CD4-positive, alpha-beta T cell treated with Interferon gamma for 1 hour (primary cell): ENCODE data around the gene RERE.
A peak's percentile ranks its signal among the peaks of the same experiment; 100 is the strongest.
"Not testable (repeated sequence)": the region's sequence is repeated elsewhere in the genome, so short reads cannot be mapped to it uniquely, and the experiment has no call there.

Experiments
- DNase-seq: peaks from one replicate; pipeline ENCODE4 v3.0.0-alpha.2; 2020

Gene RERE

DNA sequence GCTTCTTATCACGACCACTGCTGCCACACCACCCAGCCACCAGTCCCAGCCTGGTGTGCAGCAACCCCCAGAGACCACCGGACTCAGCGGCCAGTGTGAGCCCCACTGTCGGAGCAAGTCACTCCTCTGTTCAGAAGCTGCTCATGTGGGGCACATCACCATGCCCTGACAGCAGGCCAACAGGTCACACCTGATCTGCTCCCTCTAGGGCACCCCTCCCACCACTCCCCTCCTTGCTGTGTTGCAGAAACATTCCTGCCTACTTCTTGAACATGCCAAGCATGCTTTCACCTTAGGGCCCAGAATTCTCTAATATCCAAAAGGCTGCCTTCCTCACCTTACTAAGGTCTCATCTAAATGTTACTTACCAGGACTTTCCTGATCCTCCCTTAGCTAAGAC, 353.1 kb downstream of the RERE start:
- no peak for DNase-seq

DNA sequence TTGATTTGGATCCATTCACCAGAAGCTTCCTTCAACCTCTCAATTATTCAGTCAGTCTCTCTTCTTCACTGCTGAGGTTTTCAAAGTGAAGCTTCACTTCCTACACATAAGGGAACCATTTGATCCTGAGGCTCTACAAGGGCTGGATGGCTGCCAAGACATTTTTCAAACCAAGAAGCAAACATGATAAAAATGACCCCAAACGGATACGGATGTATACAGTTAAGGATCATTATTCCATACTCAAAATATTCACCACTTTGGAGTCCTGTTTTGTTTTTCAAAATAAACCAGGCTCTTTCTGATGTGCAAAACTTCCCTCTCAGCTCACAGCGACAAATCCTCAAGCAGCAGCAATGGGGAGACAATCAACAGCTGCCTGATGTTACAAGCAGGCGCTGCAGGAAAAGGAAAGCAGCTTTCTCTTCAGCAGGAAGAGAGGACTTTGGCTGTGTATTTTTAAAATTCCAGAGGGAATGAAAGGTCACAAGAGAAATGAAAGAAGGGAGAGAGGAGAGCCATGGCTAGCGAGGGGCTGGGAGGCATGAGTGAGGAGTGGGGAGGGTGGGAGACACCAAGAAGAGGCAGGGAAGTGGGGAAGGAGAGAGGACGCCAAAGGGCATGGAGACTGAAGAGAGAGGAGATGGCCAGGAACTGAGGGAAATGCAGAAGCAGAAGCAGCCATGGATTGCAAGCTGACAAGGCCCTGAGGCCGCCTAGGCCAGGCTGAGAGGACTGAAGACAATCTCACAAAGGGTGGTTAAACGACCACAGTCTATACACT, 354.1 kb downstream of the RERE start:
- no peak for DNase-seq

DNA sequence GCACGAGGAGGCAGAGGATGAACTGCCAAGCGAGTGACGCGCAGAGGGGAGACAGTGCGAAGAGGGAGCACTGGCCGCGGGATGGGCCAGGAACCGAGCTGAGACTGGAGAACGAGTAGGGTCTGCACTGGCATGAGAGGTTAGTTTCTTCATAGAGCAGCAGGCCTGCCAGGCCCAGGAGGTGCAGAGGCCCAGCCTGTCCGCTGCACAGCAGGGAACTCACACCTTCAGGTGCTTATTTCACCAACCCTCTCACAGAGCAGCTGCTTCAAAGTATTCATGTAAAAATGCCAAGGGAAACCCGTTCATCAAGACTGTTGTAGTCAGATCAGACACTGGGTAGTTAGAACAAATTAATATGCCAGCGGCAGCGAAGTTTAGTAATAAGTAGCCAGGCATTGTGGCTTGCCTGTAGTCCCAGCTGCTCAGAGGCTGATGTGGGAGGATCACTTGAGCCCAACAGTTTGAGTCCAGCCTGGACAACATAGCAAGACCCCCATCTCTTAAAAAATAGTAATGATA, 355.0 kb downstream of the RERE start:
- no peak for DNase-seq

DNA sequence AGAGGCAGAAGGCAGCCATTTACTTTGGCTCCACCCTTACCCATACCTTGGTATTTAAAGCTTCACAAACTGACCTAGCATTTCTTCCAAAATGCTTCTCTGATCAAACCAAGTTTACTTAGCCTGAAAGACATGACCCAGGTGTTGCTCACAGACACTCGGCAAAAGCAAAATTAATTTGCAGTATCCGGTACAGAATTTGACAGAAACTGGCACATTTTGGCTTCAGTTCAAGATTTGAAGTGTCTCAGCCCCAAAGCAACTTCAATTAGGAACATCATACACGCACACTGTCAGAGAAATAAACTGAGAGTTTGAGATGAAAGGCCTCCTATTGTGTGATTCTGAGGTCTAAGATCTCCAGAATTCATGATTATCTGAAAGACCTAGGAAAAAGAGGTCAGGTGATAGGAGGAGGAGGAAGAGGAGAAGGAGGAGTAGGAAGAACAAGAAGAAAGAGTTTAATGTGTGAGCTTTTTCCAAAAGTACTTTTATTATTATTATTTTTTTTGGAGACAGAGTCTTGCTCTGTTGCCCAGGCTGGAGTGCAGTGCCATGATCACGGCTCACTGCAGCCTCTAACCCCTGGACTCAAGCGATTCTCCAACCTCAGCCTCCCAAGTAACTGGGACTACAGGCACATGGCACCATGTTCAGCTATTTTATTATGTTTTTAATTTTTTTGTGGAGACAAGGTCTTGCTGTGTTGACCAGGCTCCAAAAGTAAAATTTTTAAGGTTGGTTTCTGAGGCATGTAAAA, 355.9 kb downstream of the RERE start:
- DNase-seq = no peak

DNA sequence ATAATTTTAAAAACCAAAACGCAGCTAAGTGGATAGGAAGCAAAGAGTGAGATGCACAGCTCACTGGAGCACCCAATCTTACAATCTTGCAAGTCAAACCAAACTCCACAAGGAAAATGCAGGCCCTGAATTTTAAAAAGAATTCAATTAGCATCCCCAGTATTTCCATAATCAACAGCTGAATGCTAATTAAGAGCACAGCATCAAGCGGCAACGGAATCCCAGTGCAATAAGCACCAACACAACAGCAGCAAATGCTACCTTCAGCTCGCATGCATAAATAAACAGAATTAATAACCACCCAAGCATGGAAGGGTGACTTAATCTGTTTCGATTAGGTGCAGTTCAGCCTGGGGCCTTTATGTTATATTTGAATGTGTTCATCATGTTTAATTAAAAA, 356.7 kb downstream of the RERE start:
- DNase-seq = no peak

DNA sequence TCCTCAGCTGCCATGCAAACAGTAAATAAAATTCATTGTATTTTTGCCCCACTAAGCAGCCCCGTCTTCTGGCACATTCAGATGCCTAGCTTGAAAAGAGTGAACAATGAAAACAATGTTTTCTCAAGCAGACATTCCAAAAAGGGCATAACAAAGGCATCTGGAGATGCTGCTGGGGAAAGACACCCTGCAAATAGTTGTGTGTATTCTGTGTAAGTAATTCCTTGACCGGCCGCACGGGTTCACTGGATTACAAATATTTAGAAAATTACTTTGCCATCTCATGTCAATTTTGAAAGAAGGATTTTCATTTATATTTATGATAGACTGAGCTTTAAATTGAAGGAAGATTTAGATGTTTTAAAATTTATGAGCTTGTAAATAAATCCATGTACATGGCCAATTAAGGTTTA, 357.3 kb downstream of the RERE start:
- DNase-seq = no peak

DNA sequence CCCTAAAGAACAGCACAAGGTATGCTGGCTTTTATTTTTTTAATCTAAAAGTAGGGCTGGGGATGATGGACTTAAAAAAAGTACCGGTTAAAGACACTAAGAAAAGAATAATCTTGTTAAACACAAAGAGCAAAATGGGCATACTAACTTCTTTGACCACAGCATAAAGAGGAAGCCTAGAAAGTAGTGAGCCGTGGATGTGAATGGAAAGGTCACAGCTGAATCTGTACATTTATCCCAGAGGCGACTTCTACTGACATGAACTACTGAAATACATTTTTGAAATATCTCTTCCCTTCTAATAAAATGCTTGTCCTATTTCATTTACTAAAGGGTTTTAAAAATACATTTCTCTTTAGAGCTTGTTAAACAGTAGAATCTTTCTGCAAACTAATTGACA, 358.8 kb downstream of the RERE start:
- no peak for DNase-seq

DNA sequence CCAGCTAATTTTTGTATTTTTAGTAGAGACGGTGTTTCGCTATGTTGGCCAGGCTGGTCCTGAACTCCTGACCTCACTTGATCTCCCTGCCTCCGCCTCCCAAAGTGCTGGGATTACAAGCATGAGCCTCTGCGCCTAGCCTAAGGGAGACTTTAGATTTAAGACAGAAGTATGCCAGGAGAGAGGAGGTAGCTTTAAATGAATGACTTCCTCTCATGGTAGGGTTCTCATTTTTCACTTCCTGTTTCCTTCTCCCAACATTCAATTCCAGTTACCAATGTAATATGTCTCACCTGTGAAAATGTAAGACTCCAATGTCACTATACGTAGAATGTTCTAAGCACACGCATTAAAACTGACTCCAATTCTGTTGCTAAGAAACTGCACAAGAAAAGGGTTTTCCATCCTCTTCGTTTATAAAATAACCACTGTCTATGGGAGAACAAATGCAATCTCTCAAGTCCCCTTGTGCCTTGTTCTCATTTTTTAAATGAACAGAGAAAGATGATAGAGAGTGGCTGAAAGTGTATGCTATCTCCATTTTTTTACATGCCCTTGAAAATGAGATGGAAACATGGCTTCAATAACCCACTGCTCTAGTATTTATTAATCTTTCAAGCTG, 359.6 kb downstream of the RERE start:
- no peak for DNase-seq

DNA sequence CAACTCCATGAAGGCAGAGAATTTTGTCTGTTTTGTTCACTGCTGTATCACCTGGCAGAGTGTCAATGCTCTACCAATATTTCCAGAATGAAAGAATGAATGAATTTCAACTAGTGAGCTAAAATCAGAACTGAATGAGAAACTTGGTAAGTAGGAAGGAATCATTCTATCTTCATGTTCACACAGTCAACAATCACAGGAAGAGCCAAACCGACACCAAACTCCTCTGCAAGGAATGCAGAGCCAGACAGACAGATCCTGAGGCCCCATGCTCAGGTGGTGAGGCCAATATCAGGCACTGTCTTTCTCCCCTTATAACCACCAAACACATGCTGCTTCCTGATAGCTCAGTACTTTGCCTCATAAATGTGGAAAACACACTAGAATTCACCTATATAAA, 360.4 kb downstream of the RERE start:
- DNase-seq = no peak

DNA sequence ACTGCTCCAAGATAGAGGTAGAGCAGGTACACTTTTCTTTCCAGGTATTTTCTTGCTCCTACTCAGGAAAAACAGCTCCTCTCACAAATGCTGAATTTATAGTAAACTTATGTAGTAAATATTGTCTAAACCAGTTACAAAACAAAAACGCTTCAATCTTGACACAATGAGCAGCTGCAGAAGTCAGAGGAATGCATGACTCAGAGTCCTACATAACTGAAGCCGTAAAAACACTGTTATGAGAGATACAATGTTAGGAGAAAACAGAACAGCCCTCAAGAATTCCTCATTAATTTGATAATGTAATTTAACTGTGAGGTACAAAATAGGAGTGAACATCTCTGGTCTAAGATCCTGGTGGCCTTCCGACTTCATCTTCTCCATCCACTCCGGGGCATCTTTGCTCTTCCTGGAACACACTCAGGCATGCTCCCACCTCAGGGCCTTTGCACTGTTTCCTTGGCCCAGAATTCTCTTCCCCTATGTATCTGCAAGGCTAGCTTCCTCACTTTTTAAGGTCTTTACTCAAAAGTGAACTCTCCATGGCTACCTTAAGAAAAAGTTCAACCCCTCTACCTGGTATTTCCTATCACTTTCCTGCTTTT, 361.0 kb downstream of the RERE start:
- DNase-seq = no peak

DNA sequence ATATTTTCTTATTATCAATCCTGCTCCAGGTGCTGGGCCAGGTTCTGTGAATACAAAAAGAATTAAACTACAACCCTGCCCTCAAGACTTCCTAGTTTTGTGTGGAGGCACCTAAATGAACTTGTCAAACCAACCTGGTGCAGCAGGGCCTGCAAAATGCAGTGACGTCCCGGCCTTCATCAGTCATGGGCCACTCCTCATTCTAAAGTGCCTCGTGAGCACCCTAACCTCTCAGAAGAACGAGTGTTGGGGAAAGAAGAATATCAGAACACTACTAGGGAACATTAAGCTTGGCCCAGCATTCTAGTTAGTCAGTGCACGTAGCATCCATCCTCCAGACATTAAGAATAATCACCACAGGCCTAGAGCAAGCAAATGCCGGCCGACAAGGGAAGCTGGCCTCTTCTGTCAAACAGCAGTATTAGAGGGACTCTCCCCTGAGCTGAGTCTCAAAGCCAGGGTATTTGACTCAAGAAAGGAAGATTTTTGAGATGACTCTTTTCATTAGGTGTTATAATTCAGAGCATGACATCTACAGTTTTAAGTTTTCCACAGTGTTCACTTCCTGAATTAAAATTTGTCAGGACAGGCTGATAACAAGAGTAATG, 361.6 kb downstream of the RERE start:
- no peak for DNase-seq

DNA sequence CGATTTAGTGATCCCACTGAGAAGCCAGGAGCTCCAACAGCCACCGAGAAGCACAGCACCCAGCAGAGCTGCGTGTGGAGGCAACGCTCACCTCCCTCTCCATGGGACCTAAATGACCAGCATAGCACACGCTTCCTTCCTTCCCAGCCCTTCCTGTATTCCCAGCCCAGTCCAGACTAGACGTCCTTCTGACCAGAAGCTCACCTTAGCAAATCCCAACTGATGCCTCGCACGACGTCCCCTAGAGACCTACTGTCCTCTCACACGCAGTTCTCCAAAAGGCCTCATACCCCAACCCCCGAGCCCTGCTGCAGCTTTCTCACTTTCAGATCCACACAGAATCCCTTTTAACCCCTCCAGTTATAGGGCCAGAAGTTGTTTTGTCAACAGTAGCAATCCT, 367.1 kb downstream of the RERE start:
- DNase-seq = no peak

DNA sequence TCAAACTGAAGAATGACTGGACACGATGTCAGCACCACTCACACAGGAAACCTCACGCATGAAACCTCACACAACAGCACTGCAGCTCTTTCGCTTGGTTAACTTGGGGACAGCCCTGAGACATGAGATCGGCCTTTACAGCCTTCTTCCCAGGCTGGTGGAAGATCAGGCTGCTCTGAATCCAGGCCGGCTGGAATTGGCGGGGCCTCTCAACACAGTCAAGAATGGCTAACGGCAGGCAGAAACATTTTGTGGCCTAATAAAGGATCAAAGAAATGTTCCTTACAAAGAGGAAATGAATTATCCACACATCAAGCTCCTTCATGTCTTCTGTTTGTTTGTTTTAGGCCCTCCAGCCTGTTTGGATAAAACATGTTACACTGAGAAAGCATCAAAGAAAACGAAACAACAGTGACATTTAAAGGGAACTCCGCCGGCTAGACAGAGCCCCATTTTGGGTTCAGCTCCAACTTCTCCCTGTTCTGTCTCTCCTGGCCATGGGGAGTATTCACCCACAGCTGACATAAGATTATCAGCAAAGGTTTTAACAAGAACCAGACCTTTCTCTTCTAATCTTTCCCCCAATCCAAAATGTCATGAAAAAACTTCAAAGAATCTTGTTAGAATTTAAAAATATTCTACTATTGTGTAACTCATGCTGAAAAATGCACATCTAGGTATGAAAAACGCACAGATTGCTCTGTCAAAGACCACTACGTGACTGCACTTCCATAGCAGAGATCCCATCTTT, 368.4 kb downstream of the RERE start:
- no peak for DNase-seq

DNA sequence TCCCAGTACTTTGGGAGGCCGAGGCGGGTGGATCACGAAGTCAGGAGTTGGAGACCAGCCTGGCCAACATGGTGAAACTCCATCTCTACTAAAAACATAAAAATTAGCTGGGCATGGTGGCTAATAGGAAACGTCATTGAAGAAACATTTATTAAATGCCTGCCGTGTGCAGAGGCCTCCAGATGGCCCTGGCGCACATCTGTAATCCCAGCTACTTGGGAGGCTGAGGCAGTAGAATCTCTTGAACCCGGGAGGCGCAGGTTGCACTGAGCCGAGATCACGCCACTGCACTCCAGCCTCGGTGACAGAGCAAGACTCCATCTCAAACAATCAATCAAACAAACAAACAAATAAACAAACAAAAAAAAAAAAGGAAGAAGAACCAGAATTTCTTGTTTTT, 368.9 kb downstream of the RERE start:
- not testable (repeated sequence) for DNase-seq

DNA sequence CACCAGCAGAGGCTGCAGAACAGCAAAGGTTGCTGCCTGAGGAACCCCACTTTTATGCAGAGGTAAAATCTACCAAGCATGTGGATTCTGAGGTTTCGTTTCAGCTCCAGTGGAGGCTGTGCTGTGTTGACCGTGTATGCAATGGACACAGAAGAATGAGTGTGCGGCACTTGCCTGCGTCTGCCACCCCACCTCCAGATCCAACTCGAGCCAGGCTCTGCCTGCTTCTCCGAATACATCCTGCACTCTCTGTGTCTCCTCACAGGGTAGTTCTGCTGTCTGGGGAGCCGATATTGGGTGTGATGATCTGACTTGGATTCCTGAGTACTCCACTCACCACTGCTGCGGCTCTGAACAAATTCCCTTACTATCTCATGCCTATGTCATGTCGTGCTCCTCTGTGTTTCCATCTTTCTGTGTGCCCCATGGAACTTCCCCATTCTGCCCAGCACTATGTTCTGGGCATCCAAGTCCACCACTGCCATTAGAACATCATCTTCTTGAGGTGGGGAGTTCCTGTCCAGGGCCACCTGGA, 369.8 kb downstream of the RERE start:
- DNase-seq = no peak

DNA sequence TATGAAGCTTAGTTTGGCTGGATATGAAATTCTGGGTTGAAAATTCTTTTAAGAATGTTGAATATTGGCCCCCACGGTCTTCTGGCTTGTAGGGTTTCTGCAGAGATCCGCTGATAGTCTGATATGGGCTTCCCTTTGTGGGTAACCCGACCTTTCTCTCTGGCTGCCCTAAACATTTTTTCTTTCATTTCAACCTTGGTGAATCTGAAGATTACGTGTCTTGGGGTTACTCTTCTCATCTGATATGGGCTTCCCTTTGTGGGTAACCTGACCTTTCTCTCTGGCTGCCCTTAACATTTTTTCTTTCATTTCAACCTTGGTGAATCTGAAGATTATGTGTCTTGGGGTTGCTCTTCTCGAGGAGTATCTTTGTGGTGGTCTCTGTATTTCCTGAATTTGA, 371.3 kb downstream of the RERE start:
- not testable (repeated sequence) for DNase-seq

DNA sequence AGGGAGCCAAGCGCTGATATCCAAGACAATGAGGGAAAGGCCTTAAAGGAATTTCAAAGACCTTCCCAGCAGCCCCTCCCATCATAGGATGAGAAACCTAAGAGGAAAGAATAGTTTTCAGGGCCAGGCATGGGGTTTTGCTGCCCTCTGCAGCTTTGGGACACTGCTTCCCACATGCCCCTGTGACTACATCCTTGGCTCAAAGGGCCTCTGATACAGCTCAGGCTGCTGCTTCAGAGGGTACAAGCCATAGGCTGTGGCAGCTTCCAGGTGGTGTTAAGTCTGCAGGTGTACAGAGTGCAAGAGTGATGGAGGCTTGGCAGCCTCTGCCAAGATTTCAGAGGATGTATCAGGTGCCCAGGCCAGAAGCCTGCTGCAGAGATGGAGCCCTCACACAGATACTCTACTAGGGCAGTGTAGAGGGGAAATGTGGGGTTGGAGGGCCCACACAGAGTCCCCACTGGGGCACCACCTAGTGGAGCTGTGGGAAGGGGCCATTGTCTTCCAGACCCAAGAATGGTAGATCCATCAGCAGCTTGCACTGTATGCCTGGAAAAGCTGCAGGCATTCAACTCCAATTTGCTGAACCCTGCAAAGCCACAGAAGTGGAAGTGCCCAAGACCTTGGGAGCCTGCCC, 373.8 kb downstream of the RERE start:
- no peak for DNase-seq

DNA sequence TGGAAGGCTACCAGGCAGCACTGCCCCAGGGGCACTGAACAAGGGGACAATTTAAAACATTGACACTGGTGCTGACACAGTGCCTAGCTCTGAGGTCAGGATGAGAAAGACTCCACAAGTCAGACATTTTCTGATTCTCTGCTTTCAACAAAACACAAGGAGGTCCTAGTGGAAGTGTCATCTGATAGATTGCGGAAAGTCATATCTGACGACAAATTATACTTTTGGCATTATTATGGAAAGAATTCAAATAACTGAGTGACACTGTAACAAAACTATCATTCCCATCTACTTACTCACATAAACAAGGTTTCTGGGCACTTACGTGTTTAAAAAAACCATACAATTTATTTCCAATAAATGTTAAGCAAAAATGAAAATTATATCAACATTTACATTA, 376.0 kb downstream of the RERE start:
- no peak for DNase-seq

DNA sequence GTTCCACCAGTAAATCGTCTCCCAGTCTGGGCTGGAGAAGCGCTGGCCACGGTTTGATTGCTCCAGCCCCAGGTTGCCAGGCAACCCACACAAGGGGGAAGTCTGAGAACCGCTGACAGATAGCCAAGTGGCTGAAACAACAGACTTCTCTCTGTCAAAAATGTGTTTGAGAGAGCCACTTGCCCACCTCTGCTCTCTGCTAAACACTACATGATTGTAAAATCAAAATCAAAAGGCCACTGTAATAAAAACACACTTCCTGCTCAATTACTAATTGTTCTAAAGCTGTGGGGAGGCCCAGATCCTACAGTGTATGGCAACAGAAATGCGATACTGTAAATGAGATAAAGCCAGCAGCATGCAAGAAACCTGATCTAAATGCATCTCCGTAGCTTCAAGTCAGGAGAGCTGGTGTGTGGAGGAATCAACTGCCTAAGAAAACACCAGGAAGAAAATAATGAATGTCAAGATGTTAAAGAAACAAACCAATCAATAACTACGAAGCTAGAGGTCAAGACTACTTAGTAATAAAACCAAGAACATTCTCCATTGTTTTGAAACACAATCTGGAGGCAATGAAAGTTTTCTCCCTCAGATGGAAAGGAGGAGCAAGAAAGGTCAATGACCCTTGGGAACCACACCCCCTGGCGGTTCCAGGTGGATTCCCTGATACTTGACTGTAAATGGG, 378.3 kb downstream of the RERE start:
- DNase-seq = peak; percentile 71

DNA sequence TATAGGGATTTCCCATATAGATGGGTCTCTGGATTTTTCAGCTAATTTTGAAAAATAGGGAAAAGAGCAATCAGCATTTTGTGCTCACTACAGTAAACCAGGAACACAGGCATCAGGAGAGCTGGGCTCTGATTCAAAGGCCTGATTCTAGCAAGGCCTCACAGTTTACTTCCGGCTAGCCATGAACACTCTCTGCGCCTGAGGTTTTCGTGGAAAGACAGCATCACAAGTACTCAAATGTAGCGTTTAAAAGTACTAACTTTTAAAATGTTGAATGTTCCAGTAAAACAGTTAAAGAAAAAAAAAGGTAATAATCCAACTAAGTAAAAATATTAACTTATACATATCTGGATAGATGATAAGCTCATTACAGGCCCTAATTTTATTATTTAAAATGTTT, 379.0 kb downstream of the RERE start:
- DNase-seq = no peak

DNA sequence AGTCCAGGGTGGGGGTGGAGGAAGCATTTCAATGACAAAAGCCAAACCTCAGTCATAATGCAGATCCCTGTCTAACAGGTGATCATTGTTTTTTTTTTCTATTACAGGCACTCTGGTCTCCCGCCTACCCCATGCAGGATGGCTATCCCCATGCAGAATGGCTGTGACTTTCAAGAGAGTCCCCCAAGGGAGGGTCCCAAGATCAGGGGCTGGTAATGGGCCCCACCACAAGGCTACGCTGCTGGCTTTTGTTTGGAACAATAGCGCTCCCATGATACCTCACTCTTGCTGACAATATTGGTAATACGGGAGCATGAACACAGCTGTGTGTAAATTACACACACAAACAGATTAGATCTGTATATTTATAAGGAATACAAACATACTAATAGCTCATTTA, 380.1 kb downstream of the RERE start:
- no peak for DNase-seq
